ENCODE measurements around the gene ZNF778. TPM values are rescaled to one million over a fixed set of nuclear protein-coding genes. Genes with fewer than 3 reads are reported as not detected.
"Not testable (repeated sequence)": the region's sequence is repeated elsewhere in the genome, so short reads cannot be mapped to it uniquely, and the experiment has no call there.

Gene ZNF778
- total and polyA plus RNA-seq, 2 of the 8 experiments (the other 6 are each of a cell fraction or from before 2014, with no cell fraction given) = 9.5 to 21.9 TPM

DNA sequence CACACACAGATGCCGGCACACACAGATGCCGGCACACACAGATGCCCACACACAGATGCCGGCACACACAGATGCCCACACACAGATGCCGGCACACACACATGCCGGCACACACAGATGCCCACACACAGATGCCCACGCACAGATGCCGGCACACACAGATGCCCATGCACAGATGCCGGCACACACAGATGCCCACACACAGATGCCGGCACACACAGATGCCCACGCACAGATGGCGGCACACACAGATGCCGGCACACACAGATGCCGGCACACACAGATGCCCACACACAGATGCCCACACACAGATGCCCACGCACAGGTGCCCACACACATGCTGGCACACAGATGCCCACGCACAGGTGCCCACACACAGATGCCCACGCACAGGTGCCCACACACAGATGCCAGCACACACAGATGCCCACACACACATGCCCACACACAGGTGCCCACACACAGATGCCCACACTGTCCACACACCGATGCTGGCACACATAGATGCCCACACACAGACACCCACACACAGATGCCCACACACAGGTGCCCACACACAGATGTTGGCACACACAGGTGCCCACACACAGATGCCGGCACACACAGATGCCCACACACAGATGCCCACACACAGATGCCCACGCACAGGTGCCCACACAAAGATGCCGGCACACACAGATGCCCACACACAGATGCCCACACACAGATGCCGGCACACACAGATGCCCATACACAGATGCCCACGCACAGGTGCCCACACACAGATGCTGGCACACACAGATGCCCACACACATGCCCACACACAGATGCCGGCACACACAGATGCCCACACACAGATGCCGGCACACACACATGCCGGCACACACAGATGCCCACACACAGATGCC lies 28.8 kb upstream of the ZNF778 start:
- H3K9me3 ChIP-seq (ENCODE audit: insufficient read depth in 2 of 2, low read depth in 1 of 2, low read length in 1 of 2) = not testable (repeated sequence)

More for the DNA sequence above, 28.8 kb upstream of the ZNF778 start:
- H3K9ac ChIP-seq (replicated peaks in 1 of 4; ENCODE audit: extremely low read depth in 1 of 4, low read depth in 3 of 4, low read length in 3 of 4); H4K91ac ChIP-seq (replicated peaks; ENCODE audit: insufficient read length, low read length); H3K18ac ChIP-seq (ENCODE audit: extremely low read depth, low read length); H3K79me2 ChIP-seq (ENCODE audit: control insufficient read depth in 1 of 2, insufficient read depth in 2 of 2, low read length in 2 of 2); H4K20me1 ChIP-seq (replicated peaks in 1 of 2; ENCODE audit: control insufficient read depth in 1 of 2, insufficient read depth in 2 of 2, low read length in 2 of 2); H2AFZ ChIP-seq (ENCODE audit: low read length); H2AK5ac ChIP-seq (ENCODE audit: low read depth, low read length); H2BK12ac ChIP-seq (ENCODE audit: low read depth, low read length); FAIRE-seq; H3K27ac ChIP-seq (ENCODE audit: low read depth, low read length); H3K4me3 ChIP-seq (ENCODE audit: extremely low read depth in 1 of 4, insufficient read depth in 2 of 4, low read depth in 3 of 4, low read length in 4 of 4); H2BK120ac ChIP-seq (replicated peaks; ENCODE audit: low read depth, low read length); H3K27me3 ChIP-seq (replicated peaks in 1 of 4; ENCODE audit: control insufficient read depth in 3 of 4, extremely low read depth in 1 of 4, insufficient read depth in 3 of 4, low read length in 3 of 4); H2BK20ac ChIP-seq (ENCODE audit: low read length); DNase-seq (ENCODE audit: low read depth in 1 of 2, low spot score in 2 of 2); H4K5ac ChIP-seq (ENCODE audit: insufficient read length, low read depth, low read length); H2BK5ac ChIP-seq (ENCODE audit: low read depth, low read length); H3K4me1 ChIP-seq (replicated peaks in 1 of 4; ENCODE audit: control insufficient read depth in 3 of 4, insufficient read depth in 4 of 4, low read length in 3 of 4); H3K14ac ChIP-seq (ENCODE audit: insufficient read length); POLR2A ChIA-PET (ENCODE audit: partially characterized antibody); H3K23me2 ChIP-seq (ENCODE audit: low read depth, low read length); H3K56ac ChIP-seq (replicated peaks; ENCODE audit: insufficient read length, low read depth, low read length); H3K36me3 ChIP-seq (ENCODE audit: control insufficient read depth in 2 of 4, insufficient read depth in 4 of 4, low read length in 3 of 4); H2BK15ac ChIP-seq (ENCODE audit: low read length); H3K4me2 ChIP-seq (ENCODE audit: insufficient read depth in 1 of 2, low read depth in 2 of 2, low read length in 2 of 2); H3K79me1 ChIP-seq (ENCODE audit: low read depth, low read length); H4K8ac ChIP-seq (ENCODE audit: extremely low read depth, insufficient read depth, low read length); H3K4ac ChIP-seq (replicated peaks; ENCODE audit: insufficient read length, low read depth, low read length); H3K23ac ChIP-seq (ENCODE audit: insufficient read length): not testable (repeated sequence)
- 93% methylated on average over 21 of the region's 25 CpGs; no CpG with 5 or more reads in 1 of the 2 experiments for WGBS, 2 experiments (ENCODE audit: extremely low coverage in 1 of 2, insufficient coverage in 1 of 2, insufficient read length in 1 of 2, insufficient replicate concordance in 2 of 2, low coverage in 1 of 2, low lambda C conversion rate in 2 of 2, missing lambda C conversion rate in 1 of 2)
- CTCF ChIA-PET (ENCODE audit: partially characterized antibody) = interaction anchor here (2.2 kb wide), 1 partner anchor 14 kb away, joined by 10 read pairs; no protein-coding TSS in a partner anchor
